Superior temporal gyrus (tissue), 1 donor: ENCODE data around the gene EFHC2.
"Not testable (repeated sequence)": the region's sequence is repeated elsewhere in the genome, so short reads cannot be mapped to it uniquely, and the experiment has no call there.

ENCODE experiments used
- DNase-seq: peaks from one replicate; pipeline ENCODE4 v3.0.0-alpha.2; 2016; ENCODE audit errors: extremely low spot score

Gene EFHC2

GRCh38 chrX:44291468-44292092 is 51.9 kb downstream of the EFHC2 start:
- DNase-seq: no peak

GRCh38 chrX:44290718-44291117 is 52.8 kb downstream of the EFHC2 start:
- DNase-seq: no peak

GRCh38 chrX:44282753-44283152 is 60.7 kb downstream of the EFHC2 start:
- no peak for DNase-seq

- DNase-seq: no peak
These were observed 63.4 kb downstream of the EFHC2 start for GRCh38 chrX:44280116-44280515.

GRCh38 chrX:44274096-44274495 is 69.4 kb downstream of the EFHC2 start:
- DNase-seq: no peak

- no peak for DNase-seq
These were observed 75.6 kb downstream of the EFHC2 start for GRCh38 chrX:44267861-44268260.

GRCh38 chrX:44267116-44267515 is 76.4 kb downstream of the EFHC2 start:
- no peak for DNase-seq

- DNase-seq: no peak
These were observed 77.9 kb downstream of the EFHC2 start for GRCh38 chrX:44265559-44265958.

- no peak for DNase-seq
These were observed 78.5 kb downstream of the EFHC2 start for GRCh38 chrX:44264936-44265335.

- DNase-seq: no peak
These were observed 82.2 kb downstream of the EFHC2 start for GRCh38 chrX:44261286-44261685.

GRCh38 chrX:44260609-44261008 is 82.9 kb downstream of the EFHC2 start:
- no peak for DNase-seq

- DNase-seq: not testable (repeated sequence)
These were observed 87.7 kb downstream of the EFHC2 start for GRCh38 chrX:44255742-44256141.

- DNase-seq: no peak
These were observed 89.9 kb downstream of the EFHC2 start for GRCh38 chrX:44253575-44253942.

GRCh38 chrX:44252688-44253574 is 90.5 kb downstream of the EFHC2 start:
- not testable (repeated sequence) for DNase-seq

GRCh38 chrX:44247468-44247867 is 96.0 kb downstream of the EFHC2 start:
- no peak for DNase-seq

GRCh38 chrX:44246826-44247225 is 96.6 kb downstream of the EFHC2 start:
- no peak for DNase-seq

GRCh38 chrX:44245733-44246132 is 97.7 kb downstream of the EFHC2 start:
- DNase-seq: no peak

GRCh38 chrX:44244008-44244407 is 99.5 kb downstream of the EFHC2 start:
- DNase-seq: peak; percentile 81

GRCh38 chrX:44241546-44241945 is 101.9 kb downstream of the EFHC2 start:
- no peak for DNase-seq

GRCh38 chrX:44240036-44240435 is 103.4 kb downstream of the EFHC2 start:
- no peak for DNase-seq

- no peak for DNase-seq
These were observed 104.4 kb downstream of the EFHC2 start for GRCh38 chrX:44239036-44239435.

- no peak for DNase-seq
These were observed 107.9 kb downstream of the EFHC2 start for GRCh38 chrX:44235534-44235933.

GRCh38 chrX:44234541-44234940 is 108.9 kb downstream of the EFHC2 start:
- no peak for DNase-seq
